Tibial nerve (tissue), 3 donors: ENCODE measurements around the gene SLC35A5.

Experiments used
- POLR2A ChIP-seq, 2 donors: fragments of 450-650 bp; IDR thresholded peaks; one replicate each; pipeline ENCODE4 v1.6.1; 2017; ENCODE audit warnings: antibody characterized with exemption in 2 of 2, mild to moderate bottlenecking in 2 of 2, moderate library complexity in 2 of 2
- TF ChIP-seq, protein P1 (sequence below), 5 experiments: fragments of 200-600 bp in 3 of 5; fragments of 450-650 bp in 2 of 5; sonication (generic) in 3 of 5; IDR thresholded peaks; one replicate each; pipeline ENCODE4 v1.5.1; 2016 to 2019; ENCODE audit warnings: antibody characterized with exemption in 5 of 5, mild to moderate bottlenecking in 3 of 5, moderate library complexity in 2 of 5

DNA sequence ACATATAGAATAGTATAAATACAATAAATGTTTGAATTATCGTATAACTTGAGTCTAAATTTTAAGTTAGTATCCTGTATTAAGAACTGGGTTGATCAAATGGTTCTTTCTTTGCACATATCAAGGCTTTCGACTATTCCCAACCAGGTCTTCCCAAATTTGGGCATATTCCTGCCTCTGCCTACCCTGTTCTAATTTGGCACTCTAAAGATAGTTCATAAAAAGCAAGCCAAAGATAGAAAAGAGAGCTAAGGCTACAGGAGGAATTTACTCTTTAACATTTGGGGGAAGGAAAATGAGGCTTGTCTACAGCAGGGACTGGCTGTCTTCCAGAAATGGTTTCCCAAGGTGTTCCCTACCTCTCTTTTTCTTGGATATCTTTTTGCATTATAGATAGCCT lies 36.1 kb downstream of the SLC35A5 start:
- no peak for TF ChIP-seq POLR2A (IDR thresholded peaks at IDR 0.05)
- TF ChIP-seq, protein P1, sequence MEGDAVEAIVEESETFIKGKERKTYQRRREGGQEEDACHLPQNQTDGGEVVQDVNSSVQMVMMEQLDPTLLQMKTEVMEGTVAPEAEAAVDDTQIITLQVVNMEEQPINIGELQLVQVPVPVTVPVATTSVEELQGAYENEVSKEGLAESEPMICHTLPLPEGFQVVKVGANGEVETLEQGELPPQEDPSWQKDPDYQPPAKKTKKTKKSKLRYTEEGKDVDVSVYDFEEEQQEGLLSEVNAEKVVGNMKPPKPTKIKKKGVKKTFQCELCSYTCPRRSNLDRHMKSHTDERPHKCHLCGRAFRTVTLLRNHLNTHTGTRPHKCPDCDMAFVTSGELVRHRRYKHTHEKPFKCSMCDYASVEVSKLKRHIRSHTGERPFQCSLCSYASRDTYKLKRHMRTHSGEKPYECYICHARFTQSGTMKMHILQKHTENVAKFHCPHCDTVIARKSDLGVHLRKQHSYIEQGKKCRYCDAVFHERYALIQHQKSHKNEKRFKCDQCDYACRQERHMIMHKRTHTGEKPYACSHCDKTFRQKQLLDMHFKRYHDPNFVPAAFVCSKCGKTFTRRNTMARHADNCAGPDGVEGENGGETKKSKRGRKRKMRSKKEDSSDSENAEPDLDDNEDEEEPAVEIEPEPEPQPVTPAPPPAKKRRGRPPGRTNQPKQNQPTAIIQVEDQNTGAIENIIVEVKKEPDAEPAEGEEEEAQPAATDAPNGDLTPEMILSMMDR (IDR thresholded peaks at IDR 0.05) = no peak
